H1 (cell line): ENCODE data around the gene PCNX1. TPM values are rescaled to one million over a fixed set of nuclear protein-coding genes. Genes with fewer than 3 reads are reported as not detected.

Experiments
- CTCF ChIA-PET: fragments of 300-600 bp; sonication (Branson Sonifier 250); formaldehyde crosslinking; loops from one replicate; lab custom pipeline; 2021; ENCODE audit not compliant: partially characterized antibody; lab: Charles Lee
- POLR2A ChIA-PET: fragments of 300-600 bp; sonication (Branson Sonifier 250); formaldehyde crosslinking; loops from one replicate; lab custom pipeline; 2021; ENCODE audit warnings: inconsistent platforms; ENCODE audit not compliant: partially characterized antibody; lab: Charles Lee
- DNase-seq, 2 experiments: peaks; one replicate each; pipeline versions ENCODE4 v3.0.0 to v3.0.0-alpha.2; 2010 to 2022; ENCODE audit warnings: low spot score in 2 of 2, low read depth in 1 of 2, mixed read lengths in 1 of 2
- FAIRE-seq: peaks from 2 replicates; lab custom pipeline; 2011; peaks lifted over from hg19 to GRCh38; lab: Jason Lieb, UNC
- H2AFZ ChIP-seq: 2 replicates; pipeline ENCODE4 v1.8.1; 2012; ENCODE audit warnings: low read length, inconsistent platforms
- H2AK5ac ChIP-seq: 2 replicates; pipeline ENCODE4 v1.6.1; 2013; ENCODE audit warnings: low read depth, low read length
- H2BK120ac ChIP-seq: replicated peaks from 2 replicates; pipeline ENCODE3; 2013; ENCODE audit warnings: low read depth, low read length, inconsistent platforms
- H2BK12ac ChIP-seq: 2 replicates; pipeline ENCODE4 v1.6.1; 2013; ENCODE audit warnings: low read depth, low read length
- H2BK15ac ChIP-seq: 2 replicates; pipeline ENCODE4 v1.6.1; 2013; ENCODE audit warnings: low read length
- H2BK20ac ChIP-seq: 2 replicates; pipeline ENCODE4 v1.6.1; 2013; ENCODE audit warnings: low read length
- H2BK5ac ChIP-seq: 2 replicates; pipeline ENCODE4 v1.6.1; 2013; ENCODE audit warnings: low read depth, low read length
- H3K14ac ChIP-seq: 2 replicates; pipeline ENCODE4 v1.6.1; 2013; ENCODE audit warnings: inconsistent platforms; ENCODE audit not compliant: insufficient read length
- H3K18ac ChIP-seq: 2 replicates; pipeline ENCODE4 v1.6.1; 2013; ENCODE audit warnings: low read length; ENCODE audit errors: extremely low read depth
- H3K23ac ChIP-seq: 2 replicates; pipeline ENCODE4 v1.6.1; 2013; ENCODE audit warnings: inconsistent platforms; ENCODE audit not compliant: insufficient read length
- H3K23me2 ChIP-seq: 2 replicates; pipeline ENCODE4 v1.6.1; 2013; ENCODE audit warnings: low read depth, low read length
- H3K27ac ChIP-seq: 2 replicates; pipeline ENCODE4 v1.6.1; 2011; ENCODE audit warnings: low read depth, low read length, inconsistent platforms
- H3K27me3 ChIP-seq, 4 experiments: replicated peaks in 1 of 4; 1 replicate in 1 of 4; 2 replicates in 3 of 4; pipeline versions ENCODE4 v1.6.1 to v1.8.1; 2011 to 2013; ENCODE audit warnings: low read length in 3 of 4, mild to moderate bottlenecking in 3 of 4, inconsistent platforms in 2 of 4, mixed read lengths in 2 of 4, moderate library complexity in 1 of 4; ENCODE audit not compliant: control insufficient read depth in 3 of 4, insufficient read depth in 3 of 4; ENCODE audit errors: extremely low read depth in 1 of 4
- H3K36me3 ChIP-seq, 4 experiments: 2 replicates each; pipeline versions ENCODE4 v1.6.1 to v1.8.1; 2011 to 2013; ENCODE audit warnings: mild to moderate bottlenecking in 4 of 4, low read length in 3 of 4, moderate library complexity in 2 of 4, control low read depth in 1 of 4, inconsistent platforms in 1 of 4; ENCODE audit not compliant: insufficient read depth in 4 of 4, control insufficient read depth in 2 of 4
- H3K4ac ChIP-seq: replicated peaks from 2 replicates; pipeline ENCODE3; 2013; ENCODE audit warnings: low read length, low read depth, mixed read lengths, inconsistent platforms; ENCODE audit not compliant: insufficient read length
- H3K4me1 ChIP-seq, 4 experiments: replicated peaks in 1 of 4; 1 replicate in 1 of 4; 2 replicates in 3 of 4; pipeline versions ENCODE4 v1.6.1 to v1.8.1; 2011 to 2013; ENCODE audit warnings: low read length in 3 of 4, inconsistent platforms in 2 of 4, mixed read lengths in 1 of 4; ENCODE audit not compliant: insufficient read depth in 4 of 4, control insufficient read depth in 3 of 4
- H3K4me2 ChIP-seq, 2 experiments: 2 replicates each; pipeline versions ENCODE4 v1.6.1 to v1.8.1; 2011 to 2013; ENCODE audit warnings: low read depth in 2 of 2, low read length in 2 of 2, control low read depth in 1 of 2, inconsistent platforms in 1 of 2, mild to moderate bottlenecking in 1 of 2; ENCODE audit not compliant: insufficient read depth in 1 of 2
- H3K4me3 ChIP-seq, 4 experiments: fragments of 200-600, 300-600 bp in 1 of 4; sonication (generic), shearing (Covaris generic), sonication (Bioruptor Twin) in 1 of 4; 2 replicates each; pipeline versions ENCODE4 v1.5.1 to v1.8.1; 2011 to 2016; ENCODE audit warnings: low read length in 4 of 4, low read depth in 3 of 4, control low read depth in 2 of 4, inconsistent platforms in 2 of 4, mild to moderate bottlenecking in 2 of 4, mixed read lengths in 1 of 4, moderate library complexity in 1 of 4; ENCODE audit not compliant: insufficient read depth in 2 of 4; ENCODE audit errors: extremely low read depth in 1 of 4
- H3K56ac ChIP-seq: replicated peaks from 2 replicates; pipeline ENCODE3; 2013; ENCODE audit warnings: low read depth, mild to moderate bottlenecking, mixed read lengths, low read length, inconsistent platforms; ENCODE audit not compliant: insufficient read length
- H3K79me1 ChIP-seq: 2 replicates; pipeline ENCODE4 v1.6.1; 2013; ENCODE audit warnings: low read depth, low read length, control low read depth
- H3K79me2 ChIP-seq, 2 experiments: 2 replicates each; pipeline versions ENCODE4 v1.6.1 to v1.8.1; 2012 to 2013; ENCODE audit warnings: low read length in 2 of 2, mild to moderate bottlenecking in 2 of 2, inconsistent platforms in 1 of 2; ENCODE audit not compliant: insufficient read depth in 2 of 2, control insufficient read depth in 1 of 2
- H3K9ac ChIP-seq, 4 experiments: replicated peaks in 1 of 4; 1 replicate in 1 of 4; 2 replicates in 3 of 4; pipeline versions ENCODE4 v1.6.1 to v1.8.1; 2011 to 2013; ENCODE audit warnings: low read depth in 3 of 4, low read length in 3 of 4, control low read depth in 2 of 4, mild to moderate bottlenecking in 2 of 4, moderate library complexity in 2 of 4, inconsistent platforms in 1 of 4; ENCODE audit errors: extremely low read depth in 1 of 4
- H3K9me3 ChIP-seq, 2 experiments: 2 replicates each; pipeline versions ENCODE4 v1.6.1 to v1.8.1; 2012 to 2013; ENCODE audit warnings: mild to moderate bottlenecking in 2 of 2, moderate library complexity in 2 of 2, control low read depth in 1 of 2, inconsistent platforms in 1 of 2, low read depth in 1 of 2, low read length in 1 of 2, mixed read lengths in 1 of 2; ENCODE audit not compliant: insufficient read depth in 2 of 2
- H4K20me1 ChIP-seq, 2 experiments: replicated peaks in 1 of 2; 2 replicates each; pipeline versions ENCODE3 to v1.8.1; 2011 to 2013; ENCODE audit warnings: inconsistent platforms in 2 of 2, low read length in 2 of 2, mild to moderate bottlenecking in 1 of 2; ENCODE audit not compliant: insufficient read depth in 2 of 2, control insufficient read depth in 1 of 2
- H4K5ac ChIP-seq: 2 replicates; pipeline ENCODE4 v1.6.1; 2013; ENCODE audit warnings: low read length, low read depth, mixed read lengths, inconsistent platforms; ENCODE audit not compliant: insufficient read length
- H4K8ac ChIP-seq: 2 replicates; pipeline ENCODE4 v1.8.0; 2013; ENCODE audit warnings: mild to moderate bottlenecking, moderate library complexity, low read length, inconsistent platforms; ENCODE audit not compliant: insufficient read depth; ENCODE audit errors: extremely low read depth
- H4K91ac ChIP-seq: replicated peaks from 2 replicates; pipeline ENCODE3; 2013; ENCODE audit warnings: low read length, mixed read lengths, inconsistent platforms; ENCODE audit not compliant: insufficient read length
- HDAC2 ChIP-seq, 2 experiments: fragments of 300-600 bp in 1 of 2; sonication (generic) in 1 of 2; IDR thresholded peaks; 2 replicates each; pipeline ENCODE4 v1.6.1; 2011 to 2012; ENCODE audit warnings: low read depth in 2 of 2, low read length in 2 of 2, mild to moderate bottlenecking in 2 of 2, moderate library complexity in 2 of 2, borderline replicate concordance in 1 of 2, inconsistent platforms in 1 of 2
- SUZ12 ChIP-seq: fragments of 200-600 bp; sonication (generic); IDR thresholded peaks from 2 replicates; pipeline ENCODE4 v1.6.1; 2012; ENCODE audit warnings: mild to moderate bottlenecking, inconsistent platforms, low read length, moderate library complexity, mixed read lengths
- WGBS, 2 experiments: shearing (Covaris generic) in 1 of 2; methylation state at CpG; one replicate each; pipeline versions ENCODE4 v1.1.6 to v1.1.7; 2013 to 2015; ENCODE audit warnings: low lambda C conversion rate in 2 of 2, mixed read lengths in 2 of 2, inconsistent platforms in 1 of 2, low coverage in 1 of 2, missing lambda C conversion rate in 1 of 2; ENCODE audit not compliant: insufficient replicate concordance in 2 of 2, insufficient coverage in 1 of 2, insufficient read length in 1 of 2; ENCODE audit errors: extremely low coverage in 1 of 2, missing lambda C conversion rate in 1 of 2; 5-methylcytosine and 5-hydroxymethylcytosine counted together
- polyA plus RNA-seq, 7 experiments: library from polyadenylated mRNA; depleted of rRNA in 3 of 7; stranded (reverse) in 5 of 7; unstranded in 2 of 7; fragments of >200 nt in 5 of 7; fragments of 200-250 nt in 2 of 7; gene quantifications; 1 replicate in 5 of 7; 2 replicates in 1 of 7; 4 replicates in 1 of 7; pipeline versions ENCODE4 v1.2.1 to v1.2.3, GENCODE V29; 2011 to 2013; ENCODE audit warnings: missing spikeins in 2 of 7, mixed read lengths in 2 of 7
- total RNA-seq: library from RNA; stranded (reverse); fragmentation: NEBNext Ultra II Directional; extraction: Animal tissue kit (Norgen Biotek cat#: 25700); gene quantifications from 2 replicates; pipeline ENCODE4 v1.2.1, GENCODE V29; 2021
- TF ChIP-seq, protein P1 (sequence below), 3 experiments: IDR thresholded peaks; 1 replicate in 2 of 3; 2 replicates in 1 of 3; pipeline versions ENCODE4 v1.5.1 to v1.6.1; 2011; ENCODE audit warnings: low read length in 3 of 3, mild to moderate bottlenecking in 3 of 3, inconsistent platforms in 2 of 3, low read depth in 1 of 3, moderate library complexity in 1 of 3; ENCODE audit not compliant: insufficient read depth in 1 of 3; ENCODE audit errors: control extremely low read depth in 1 of 3

The PCNX1 gene
- total and polyA plus RNA-seq, 2 of the 8 experiments (the other 6 are each of a cell fraction or from before 2014, with no cell fraction given) = 37.7 to 53.2 TPM

DNA sequence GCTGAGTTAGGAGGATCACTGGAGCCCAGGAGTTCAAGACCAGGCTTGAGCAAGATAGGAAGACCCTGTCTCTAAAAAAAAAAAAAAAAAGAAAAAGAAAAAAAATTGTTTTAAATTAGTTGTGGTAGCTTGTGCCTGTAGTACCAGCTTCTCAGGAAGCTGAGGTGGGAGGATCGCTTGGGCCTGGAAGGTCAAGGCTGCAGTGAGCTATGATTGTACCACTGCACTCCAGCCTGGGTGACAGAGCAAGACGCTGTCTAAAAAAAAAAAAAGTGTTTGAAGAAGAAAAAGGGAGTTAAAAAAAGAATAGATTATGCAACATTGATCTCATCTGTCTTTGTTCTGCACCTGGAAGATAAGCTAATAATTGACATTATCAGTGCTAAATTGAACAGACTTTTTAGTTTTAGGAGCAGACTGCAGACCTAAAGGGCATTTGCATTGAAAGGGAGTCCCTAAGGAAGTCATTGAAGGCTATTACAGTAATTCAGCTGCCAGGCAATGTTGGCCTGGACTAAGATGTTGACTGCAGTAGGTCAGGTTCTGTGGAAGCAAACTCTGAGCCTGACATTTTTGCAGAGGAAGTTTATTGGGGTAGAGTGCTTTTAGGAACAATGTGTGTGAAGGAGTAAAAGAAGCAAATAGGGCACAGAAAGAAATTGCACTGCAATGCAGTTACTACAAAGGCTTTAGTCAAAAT, 215.8 kb downstream of the PCNX1 start:
- TF ChIP-seq SUZ12 = no peak
- no peak for TF ChIP-seq HDAC2 (IDR thresholded peaks at IDR 0.05; ENCODE audit: borderline replicate concordance in 1 of 2, low read depth in 2 of 2, low read length in 2 of 2)
- TF ChIP-seq, protein P1, sequence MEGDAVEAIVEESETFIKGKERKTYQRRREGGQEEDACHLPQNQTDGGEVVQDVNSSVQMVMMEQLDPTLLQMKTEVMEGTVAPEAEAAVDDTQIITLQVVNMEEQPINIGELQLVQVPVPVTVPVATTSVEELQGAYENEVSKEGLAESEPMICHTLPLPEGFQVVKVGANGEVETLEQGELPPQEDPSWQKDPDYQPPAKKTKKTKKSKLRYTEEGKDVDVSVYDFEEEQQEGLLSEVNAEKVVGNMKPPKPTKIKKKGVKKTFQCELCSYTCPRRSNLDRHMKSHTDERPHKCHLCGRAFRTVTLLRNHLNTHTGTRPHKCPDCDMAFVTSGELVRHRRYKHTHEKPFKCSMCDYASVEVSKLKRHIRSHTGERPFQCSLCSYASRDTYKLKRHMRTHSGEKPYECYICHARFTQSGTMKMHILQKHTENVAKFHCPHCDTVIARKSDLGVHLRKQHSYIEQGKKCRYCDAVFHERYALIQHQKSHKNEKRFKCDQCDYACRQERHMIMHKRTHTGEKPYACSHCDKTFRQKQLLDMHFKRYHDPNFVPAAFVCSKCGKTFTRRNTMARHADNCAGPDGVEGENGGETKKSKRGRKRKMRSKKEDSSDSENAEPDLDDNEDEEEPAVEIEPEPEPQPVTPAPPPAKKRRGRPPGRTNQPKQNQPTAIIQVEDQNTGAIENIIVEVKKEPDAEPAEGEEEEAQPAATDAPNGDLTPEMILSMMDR (IDR thresholded peaks at IDR 0.05; ENCODE audit: control extremely low read depth in 1 of 3, insufficient read depth in 1 of 3, low read depth in 1 of 3, low read length in 3 of 3) = no peak
- no peak overlapping the region for H3K4ac ChIP-seq
- H3K36me3 ChIP-seq = no peaks in the 10 kb centered on the region
- ChIA-PET CTCF (interaction anchor here (0.6 to 1.1 kb wide), 5 partner anchors 17 to 994 kb away, joined by 3 to 4 read pairs (median 4); no protein-coding TSS in a partner anchor), POLR2A (interaction anchor here (0.6 kb wide), 1 partner anchor 74 kb away, joined by 5 read pairs; no protein-coding TSS in a partner anchor)
- no peaks in the 10 kb centered on the region for H3K79me2 ChIP-seq
- H2AK5ac ChIP-seq = no peak overlapping the region
- no peaks in the 10 kb centered on the region for H3K79me1 ChIP-seq
- 100% methylated on average over 2 of the region's 2 CpGs; no CpG with 5 or more reads in 1 of the 2 experiments for WGBS, 2 experiments
- H3K23me2 ChIP-seq = no peaks in the 10 kb centered on the region
- H3K9me3 ChIP-seq = peaks cover 20 to 24% of the 10 kb centered on the region in 2 experiments; a peak in 3 of 4 replicates
- H3K23ac ChIP-seq = no peak overlapping the region
- H4K5ac ChIP-seq = no peak overlapping the region
- no peaks in the 10 kb centered on the region for H3K27me3 ChIP-seq
- H3K4me2 ChIP-seq = no peak overlapping the region
- H4K20me1 ChIP-seq = no peaks in the 10 kb centered on the region
- no peak overlapping the region for H2AFZ ChIP-seq
- no peak overlapping the region for H3K4me3 ChIP-seq
- no peak overlapping the region for H2BK120ac ChIP-seq
- H3K27ac ChIP-seq = no peak overlapping the region
- no peak overlapping the region for H3K9ac ChIP-seq
- no peak overlapping the region for H4K91ac ChIP-seq
- H3K18ac ChIP-seq = no peak overlapping the region
- H2BK12ac ChIP-seq = no peak overlapping the region
- no peak overlapping the region for H3K14ac ChIP-seq
- H2BK5ac ChIP-seq = no peak overlapping the region
- H2BK15ac ChIP-seq = no peak overlapping the region
- H4K8ac ChIP-seq = no peak overlapping the region
- no peak overlapping the region for H2BK20ac ChIP-seq
- H3K56ac ChIP-seq = no peak overlapping the region
- no peak for FAIRE-seq
- peaks cover 0 to 6% (median 2%) of the 10 kb centered on the region in 4 experiments; a peak in 2 of 7 replicates for H3K4me1 ChIP-seq
- no peak for DNase-seq
